M059J (cell line): ENCODE results near the gene OPHN1. TPM values are rescaled to one million over a fixed set of nuclear protein-coding genes. Genes with fewer than 3 reads are reported as not detected.
"Not testable (repeated sequence)": the region's sequence is repeated elsewhere in the genome, so short reads cannot be mapped to it uniquely, and the experiment has no call there.

Experiments used
- DNase-seq: peaks from one replicate; pipeline ENCODE4 v3.0.0-alpha.2; 2012; ENCODE audit warnings: low read depth
- total RNA-seq: library from RNA; depleted of rRNA; stranded (reverse); fragments of >200 nt; shearing (Covaris generic); gene quantifications from 2 replicates; pipeline ENCODE4 v1.2.3, GENCODE V29; 2014

Gene OPHN1
- total RNA-seq, 1 experiment from 2014 or later = 7.0 TPM

DNA sequence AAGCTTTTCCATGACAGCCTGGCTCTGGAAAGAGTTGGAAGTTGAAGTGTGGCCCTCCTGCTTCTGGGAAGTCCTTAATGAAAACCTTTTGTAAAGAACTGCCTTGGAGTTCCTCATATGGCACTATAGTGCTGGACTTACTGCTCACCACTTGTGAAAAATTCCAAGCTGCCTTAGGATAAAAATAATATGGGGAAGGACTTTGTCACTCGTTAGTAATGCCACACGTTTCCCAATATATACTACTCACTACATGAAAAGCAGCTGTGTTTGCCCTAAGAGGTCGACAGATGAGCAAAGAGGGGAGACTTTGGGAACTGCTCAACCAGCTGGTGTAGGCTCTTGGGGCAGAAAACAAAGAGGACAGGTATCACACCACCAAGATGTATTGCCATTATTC, 11.7 kb downstream of the OPHN1 start:
- no peak for DNase-seq

DNA sequence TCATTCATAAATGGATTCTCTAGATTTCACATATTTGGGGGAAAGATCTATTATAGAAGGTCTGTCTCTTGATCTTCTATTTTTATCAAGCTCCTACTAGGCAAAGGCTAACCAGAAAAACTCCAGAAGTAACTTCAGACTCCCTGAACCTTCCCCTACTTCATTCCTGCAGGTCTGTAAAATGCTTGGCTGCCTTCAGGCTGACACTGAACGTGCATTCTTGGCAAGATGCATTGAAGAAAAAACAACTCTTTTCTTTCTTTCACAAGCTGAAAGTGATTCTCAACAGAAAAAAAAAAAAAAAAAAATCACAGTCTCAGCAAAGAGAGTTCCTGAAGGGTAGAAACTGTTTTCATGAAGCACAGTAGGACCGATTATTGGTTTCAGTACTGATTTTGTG, 12.7 kb downstream of the OPHN1 start:
- DNase-seq = no peak

DNA sequence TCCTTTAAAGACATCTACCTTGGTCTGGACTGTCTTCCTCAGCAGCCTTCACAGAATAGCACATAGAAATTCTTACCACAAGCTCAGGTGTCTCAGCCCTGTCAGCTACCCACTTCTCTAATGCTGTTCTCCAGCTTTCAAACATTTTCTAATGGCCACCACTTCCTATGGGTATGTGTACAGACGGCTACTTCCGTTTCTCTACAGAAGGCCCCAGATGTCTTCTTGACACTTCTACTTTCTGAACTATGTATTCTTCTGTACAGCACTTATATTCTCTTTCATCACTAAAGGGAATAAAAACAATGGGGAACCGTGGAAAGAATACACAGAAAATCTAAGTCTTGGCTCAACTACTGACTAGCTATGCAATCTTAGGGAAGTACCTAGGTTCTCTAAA, 13.3 kb downstream of the OPHN1 start:
- DNase-seq = no peak

DNA sequence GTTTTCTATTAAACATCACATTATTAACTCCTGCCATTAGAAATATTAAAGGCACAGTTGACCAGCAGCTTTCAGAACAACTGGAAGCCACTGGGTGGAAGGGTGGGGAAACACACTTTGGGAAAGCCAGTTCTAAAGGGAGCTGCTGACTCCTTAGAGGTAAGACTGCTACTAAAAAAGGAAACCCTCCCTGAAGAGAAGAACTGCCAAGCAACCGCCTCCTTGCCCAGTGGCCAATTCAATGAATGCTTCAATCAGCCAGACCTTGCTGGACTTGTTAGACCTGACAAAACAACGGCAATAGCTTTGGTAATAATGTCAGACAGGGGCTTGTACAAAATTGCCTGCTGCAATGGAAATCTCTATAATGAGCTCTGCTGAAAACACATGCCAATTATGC, 15.6 kb downstream of the OPHN1 start:
- DNase-seq = no peak

DNA sequence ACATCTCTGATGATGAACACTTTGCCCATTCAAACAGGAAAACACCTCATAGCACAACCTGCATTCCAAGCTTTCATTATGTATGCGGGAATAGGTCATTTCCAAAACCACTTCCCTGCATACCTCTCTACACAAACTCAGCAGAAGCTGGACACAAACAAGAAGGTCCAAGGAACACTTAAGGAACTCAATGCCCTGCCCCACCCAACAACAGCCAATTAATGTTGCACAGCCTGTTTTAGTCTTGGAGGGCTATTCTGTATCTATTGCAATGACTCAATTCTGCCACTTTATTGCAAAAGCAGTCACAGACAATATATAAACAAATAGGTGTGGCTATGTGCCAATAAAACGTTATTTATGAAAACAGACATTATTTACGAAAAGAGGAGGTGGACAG, 16.7 kb downstream of the OPHN1 start:
- DNase-seq = peak; percentile 84

DNA sequence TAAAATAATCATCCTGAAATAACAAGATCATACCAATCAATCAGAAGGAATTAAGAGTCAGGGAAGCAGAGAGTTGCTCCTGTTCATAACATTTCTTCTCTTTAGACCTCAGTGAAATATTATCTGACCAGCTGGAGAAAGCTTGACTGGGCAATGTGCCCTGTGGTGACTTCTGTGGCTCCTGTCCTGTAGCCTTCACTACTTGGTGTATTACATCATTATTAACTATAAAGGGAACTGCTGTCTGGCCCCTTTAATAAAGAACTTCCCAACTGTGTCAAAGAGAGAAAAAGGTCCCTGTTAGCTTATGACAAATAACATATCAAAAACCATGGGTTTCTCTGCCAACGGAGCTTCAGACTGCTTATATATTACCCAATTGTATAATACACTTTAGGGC, 18.0 kb downstream of the OPHN1 start:
- DNase-seq = peak; percentile 91

- DNase-seq = no peak
Measured at GRCh38 chrX:68413254-68413653, 20.0 kb downstream of the OPHN1 start.

DNA sequence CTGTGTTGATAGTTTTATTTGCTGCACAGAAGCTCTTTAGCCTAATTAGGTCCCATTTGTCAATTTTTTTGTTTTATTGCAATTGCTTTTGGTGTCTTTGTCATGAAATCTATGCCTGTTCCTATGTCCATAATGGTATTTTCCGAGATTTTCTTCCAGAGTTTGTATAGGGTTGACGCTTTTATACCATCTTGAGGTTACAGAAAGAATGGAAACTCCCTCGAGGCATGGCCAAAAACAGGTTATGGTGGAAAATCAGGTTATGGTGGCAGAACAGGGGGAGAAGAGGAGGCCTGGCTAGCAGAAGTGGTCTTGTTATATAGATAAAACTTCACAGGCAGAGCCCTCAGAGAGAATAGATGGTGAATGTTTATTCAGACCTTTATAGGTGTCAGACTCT, 21.6 kb downstream of the OPHN1 start:
- no peak for DNase-seq

- no peak for DNase-seq
Measured at GRCh38 chrX:68409194-68409593, 24.1 kb downstream of the OPHN1 start.

GRCh38 chrX:68403522-68403921, 29.8 kb downstream of the OPHN1 start:
- DNase-seq = no peak

- no peak for DNase-seq
Measured at GRCh38 chrX:68403038-68403437, 30.3 kb downstream of the OPHN1 start.

GRCh38 chrX:68402094-68402493, 31.2 kb downstream of the OPHN1 start:
- no peak for DNase-seq

- DNase-seq = no peak
Measured at GRCh38 chrX:68398291-68398690, 35.0 kb downstream of the OPHN1 start.

GRCh38 chrX:68396953-68397352, 36.3 kb downstream of the OPHN1 start:
- peak; percentile 8 for DNase-seq

DNA sequence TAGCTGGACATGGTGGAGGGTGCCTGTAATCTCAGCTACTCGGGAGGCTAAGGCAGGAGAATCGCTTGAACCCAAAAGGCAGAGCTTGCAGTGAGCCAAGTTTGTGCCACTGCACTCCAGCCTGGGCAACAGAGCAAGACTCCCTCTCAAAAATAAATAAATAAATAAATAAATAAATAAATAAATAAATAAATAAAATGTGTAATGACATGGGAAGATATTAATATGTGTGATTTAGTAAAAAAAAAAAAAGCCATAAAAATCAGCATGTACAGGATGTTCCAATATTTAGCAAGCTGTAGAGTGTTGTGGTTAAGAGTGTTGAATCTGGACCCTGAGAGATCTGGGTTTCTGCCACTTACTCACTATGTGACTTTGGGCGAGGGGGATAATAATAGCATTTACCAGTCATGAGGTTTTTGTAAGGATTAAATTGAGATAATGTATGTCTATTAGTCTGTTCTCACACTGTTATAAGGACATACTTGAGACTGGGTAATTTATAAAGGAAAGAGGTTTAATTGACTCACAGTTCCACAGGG, 43.8 kb downstream of the OPHN1 start:
- not testable (repeated sequence) for DNase-seq

- no peak for DNase-seq
Measured at GRCh38 chrX:68387776-68388175, 45.5 kb downstream of the OPHN1 start.

GRCh38 chrX:68383540-68383939, 49.8 kb downstream of the OPHN1 start:
- DNase-seq = no peak

DNA sequence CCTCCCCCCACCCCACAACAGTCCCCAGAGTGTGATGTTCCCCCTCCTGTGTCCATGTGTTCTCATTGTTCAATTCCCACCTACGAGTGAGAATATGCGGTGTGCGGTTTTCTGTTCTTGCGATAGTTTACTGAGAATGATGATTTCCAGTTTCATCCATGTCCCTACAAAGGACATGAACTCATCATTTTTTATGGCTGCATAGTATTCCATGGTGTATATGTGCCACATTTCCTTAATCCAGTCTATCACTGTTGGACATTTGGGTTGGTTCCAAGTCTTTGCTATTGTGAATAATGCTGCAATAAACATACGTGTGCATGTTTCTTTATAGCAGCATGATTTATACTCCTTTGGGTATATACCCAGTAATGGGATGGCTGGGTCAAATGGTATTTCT, 55.7 kb downstream of the OPHN1 start:
- DNase-seq = not testable (repeated sequence)

GRCh38 chrX:68376373-68376772, 56.9 kb downstream of the OPHN1 start:
- DNase-seq = no peak

DNA sequence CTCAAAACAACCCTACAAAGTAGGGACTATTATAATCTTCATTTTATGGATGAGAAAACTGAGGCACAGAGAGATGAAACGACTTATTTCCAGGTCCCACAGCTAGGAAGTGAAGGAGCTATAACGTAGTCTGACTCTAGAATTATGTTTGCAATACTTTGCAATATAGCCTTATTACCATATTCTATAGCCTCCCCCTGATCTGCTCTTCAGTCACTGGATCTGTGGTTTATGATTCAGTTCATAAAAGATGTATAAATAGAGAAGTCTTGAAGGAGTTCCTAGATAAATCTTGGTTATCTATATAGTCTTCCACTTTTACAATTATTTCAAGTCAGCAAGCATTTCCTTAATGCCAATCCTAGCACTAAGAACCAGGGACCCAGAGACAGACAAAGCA, 57.5 kb downstream of the OPHN1 start:
- no peak for DNase-seq

DNA sequence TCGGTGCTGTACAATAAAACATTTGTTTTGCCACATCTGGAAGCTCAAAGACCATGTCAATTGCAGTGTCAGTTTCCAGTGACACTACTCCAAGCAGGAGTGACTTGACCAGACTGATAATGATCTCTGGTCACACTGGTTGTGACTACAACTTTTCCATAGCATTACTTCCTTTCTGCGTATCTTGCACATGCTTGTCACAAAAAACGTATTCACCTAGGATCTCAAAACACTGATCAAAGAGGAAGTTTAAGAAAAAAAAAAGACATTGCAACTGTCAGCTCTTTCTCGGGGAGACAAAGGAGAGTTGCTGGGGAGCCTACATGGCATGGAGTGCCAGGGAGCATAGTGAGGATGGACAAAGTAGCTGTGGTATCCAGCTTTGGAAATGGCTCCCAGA, 60.6 kb downstream of the OPHN1 start:
- no peak for DNase-seq

- DNase-seq = no peak
Measured at GRCh38 chrX:68369559-68369958, 63.7 kb downstream of the OPHN1 start.

- DNase-seq = no peak
Measured at GRCh38 chrX:68365341-68365740, 68.0 kb downstream of the OPHN1 start.

DNA sequence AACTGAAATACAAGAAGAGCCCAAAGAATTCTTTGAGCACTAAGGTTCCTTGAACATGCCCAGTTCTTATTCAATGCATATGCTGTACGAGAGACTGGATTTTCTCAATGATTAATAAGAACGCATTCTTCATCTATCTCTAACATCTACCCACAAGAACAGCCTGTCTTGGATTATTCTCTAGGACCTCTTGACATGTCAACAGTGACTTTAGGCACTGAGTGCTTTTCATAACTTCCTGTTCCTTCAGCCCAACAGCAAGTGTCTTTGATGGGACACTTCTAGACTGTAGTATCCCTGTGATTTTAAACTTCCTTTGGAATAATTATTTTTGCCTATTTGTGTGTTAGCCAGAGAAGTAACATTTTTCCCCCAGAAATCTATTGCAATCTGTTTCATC, 69.3 kb downstream of the OPHN1 start:
- no peak for DNase-seq

- DNase-seq = no peak
Measured at GRCh38 chrX:68358679-68359078, 74.6 kb downstream of the OPHN1 start.
